Activated CD4-positive, alpha-beta T cell treated with anti-CD3 and anti-CD28 coated beads, Interleukin-2, amount 10 ng/mL, durations not matched to agents 7 days and 5 days (primary cell): ENCODE data around the gene CLIC3. TPM values are rescaled to one million over a fixed set of nuclear protein-coding genes. Genes with fewer than 3 reads are reported as not detected.

Experiments
- CTCF ChIA-PET: fragments of 350-600 bp; sonication (Branson Sonifier 250); formaldehyde crosslinking; loops from one replicate; lab custom pipeline; 2021; ENCODE audit warnings: antibody characterized with exemption; lab: Charles Lee
- POLR2A ChIA-PET: fragments of 350-600 bp; sonication (Branson Sonifier 250); formaldehyde crosslinking; loops from one replicate; lab custom pipeline; 2021; ENCODE audit warnings: antibody characterized with exemption; lab: Charles Lee
- DNase-seq: peaks from one replicate; pipeline ENCODE4 v3.0.0-alpha.2; 2020
- H3K27ac Mint-ChIP-seq: one replicate; pipeline ENCODE4 v1.8.0; 2021; ENCODE audit warnings: mild to moderate bottlenecking, moderate library complexity, mixed read lengths
- H3K27me3 Mint-ChIP-seq: one replicate; pipeline ENCODE4 v1.8.0; 2021; ENCODE audit warnings: mixed read lengths
- H3K36me3 Mint-ChIP-seq: one replicate; pipeline ENCODE4 v1.8.0; 2021; ENCODE audit warnings: low read depth, mixed read lengths
- H3K4me1 Mint-ChIP-seq: one replicate; pipeline ENCODE4 v1.8.0; 2021; ENCODE audit warnings: mixed read lengths
- H3K4me3 Mint-ChIP-seq: one replicate; pipeline ENCODE4 v1.8.0; 2021; ENCODE audit warnings: mild to moderate bottlenecking, moderate library complexity, mixed read lengths
- H3K9me3 Mint-ChIP-seq: one replicate; pipeline ENCODE4 v1.8.0; 2021; ENCODE audit warnings: mixed read lengths
- total RNA-seq, 2 experiments: library from RNA; stranded (reverse); gene quantifications; one replicate each; pipeline ENCODE4 v1.2.3, GENCODE V29; 2021

The CLIC3 gene
- total RNA-seq, 2 experiments from 2014 or later = 2.6 to 4.4 TPM

- Mint-ChIP-seq H3K27ac (no peak overlapping the region), H3K4me3 (no peak overlapping the region), H3K36me3 (no peaks in the 10 kb centered on the region), H3K27me3 (peaks cover 1% of the 10 kb centered on the region), H3K9me3 (no peaks in the 10 kb centered on the region), H3K4me1 (peaks cover 12% of the 10 kb centered on the region)
- CTCF ChIA-PET = no interaction called here
- POLR2A ChIA-PET = no interaction called here
- no peak for DNase-seq
Measured at GRCh38 chr9:136971746-136972145, 24.6 kb downstream of the CLIC3 start.

GRCh38 chr9:136970361-136970760, 26.0 kb downstream of the CLIC3 start:
- no peak overlapping the region for H3K27ac Mint-ChIP-seq
- H3K27me3 Mint-ChIP-seq = peaks cover 3% of the 10 kb centered on the region
- DNase-seq = no peak
- POLR2A ChIA-PET = no interaction called here
- no peak overlapping the region for H3K4me3 Mint-ChIP-seq
- CTCF ChIA-PET = interaction anchor here (1.6 kb wide), 1 partner anchor 76 kb away, joined by 3 read pairs; no protein-coding TSS in a partner anchor
- H3K36me3 Mint-ChIP-seq = no peaks in the 10 kb centered on the region
- peaks cover 19% of the 10 kb centered on the region for H3K4me1 Mint-ChIP-seq
- H3K9me3 Mint-ChIP-seq = no peaks in the 10 kb centered on the region

GRCh38 chr9:136969774-136970173, 26.6 kb downstream of the CLIC3 start:
- no peak for DNase-seq
- peaks cover 18% of the 10 kb centered on the region for H3K4me1 Mint-ChIP-seq
- no peaks in the 10 kb centered on the region for H3K36me3 Mint-ChIP-seq
- POLR2A ChIA-PET = no interaction called here
- H3K9me3 Mint-ChIP-seq = no peaks in the 10 kb centered on the region
- CTCF ChIA-PET = interaction anchor here (1.6 kb wide), 1 partner anchor 77 kb away, joined by 3 read pairs; no protein-coding TSS in a partner anchor
- peaks cover 3% of the 10 kb centered on the region for H3K27me3 Mint-ChIP-seq
- no peak overlapping the region for H3K4me3 Mint-ChIP-seq
- no peak overlapping the region for H3K27ac Mint-ChIP-seq

- ChIA-PET CTCF (interaction anchor here (1.6 to 1.9 kb wide), 2 partner anchors 9 to 78 kb away, joined by 3 to 5 read pairs; no protein-coding TSS in a partner anchor), POLR2A (no interaction called here)
- no peak for DNase-seq
- Mint-ChIP-seq H3K9me3 (no peaks in the 10 kb centered on the region), H3K36me3 (no peaks in the 10 kb centered on the region), H3K4me3 (no peak overlapping the region), H3K27ac (no peak overlapping the region), H3K4me1 (peaks cover 21% of the 10 kb centered on the region), H3K27me3 (peaks cover 3% of the 10 kb centered on the region)
Measured at GRCh38 chr9:136969150-136969549, 27.2 kb downstream of the CLIC3 start.

GRCh38 chr9:136968333-136969127, 27.8 kb downstream of the CLIC3 start:
- no peak overlapping the region for H3K4me3 Mint-ChIP-seq
- POLR2A ChIA-PET = no interaction called here
- no peaks in the 10 kb centered on the region for H3K9me3 Mint-ChIP-seq
- H3K27ac Mint-ChIP-seq = no peak overlapping the region
- peaks cover 21% of the 10 kb centered on the region for H3K4me1 Mint-ChIP-seq
- H3K27me3 Mint-ChIP-seq = peaks cover 3% of the 10 kb centered on the region
- CTCF ChIA-PET = interaction anchor here (1.9 kb wide), 1 partner anchor 10 kb away, joined by 5 read pairs; no protein-coding TSS in a partner anchor
- no peak for DNase-seq
- H3K36me3 Mint-ChIP-seq = no peaks in the 10 kb centered on the region

- Mint-ChIP-seq H3K27ac (peak overlapping the region; percentile 77), H3K4me1 (peaks cover 33% of the 10 kb centered on the region), H3K27me3 (peaks cover 3% of the 10 kb centered on the region), H3K36me3 (no peaks in the 10 kb centered on the region), H3K4me3 (peak overlapping the region; percentile 14), H3K9me3 (no peaks in the 10 kb centered on the region)
- peak; percentile 42 for DNase-seq
- ChIA-PET CTCF (interaction anchor here (0.6 to 1.7 kb wide), 6 partner anchors 9 to 217 kb away, joined by 3 to 5 read pairs (median 4); no protein-coding TSS in a partner anchor), POLR2A (no interaction called here)
Measured at GRCh38 chr9:136965771-136966484, 30.4 kb downstream of the CLIC3 start.

GRCh38 chr9:136964833-136965422, 31.4 kb downstream of the CLIC3 start:
- peak overlapping the region; percentile 78 for H3K27ac Mint-ChIP-seq
- H3K9me3 Mint-ChIP-seq = no peaks in the 10 kb centered on the region
- no peak overlapping the region for H3K4me3 Mint-ChIP-seq
- peaks cover 3% of the 10 kb centered on the region for H3K27me3 Mint-ChIP-seq
- no peak for DNase-seq
- ChIA-PET CTCF (interaction anchor here (0.9 to 1.9 kb wide), 5 partner anchors 10 to 83 kb away, joined by 3 to 5 read pairs (median 4); no protein-coding TSS in a partner anchor), POLR2A (no interaction called here)
- no peaks in the 10 kb centered on the region for H3K36me3 Mint-ChIP-seq
- peaks cover 43% of the 10 kb centered on the region for H3K4me1 Mint-ChIP-seq

- ChIA-PET POLR2A (no interaction called here), CTCF (interaction anchor here (0.6 to 1.9 kb wide), 4 partner anchors 11 to 82 kb away, joined by 3 to 4 read pairs (median 4); no protein-coding TSS in a partner anchor)
- Mint-ChIP-seq H3K4me3 (no peak overlapping the region), H3K36me3 (no peaks in the 10 kb centered on the region), H3K4me1 (peaks cover 44% of the 10 kb centered on the region), H3K27me3 (peaks cover 3% of the 10 kb centered on the region), H3K9me3 (no peaks in the 10 kb centered on the region), H3K27ac (peak overlapping the region; percentile 78)
- no peak for DNase-seq
Measured at GRCh38 chr9:136964171-136964689, 32.1 kb downstream of the CLIC3 start.

GRCh38 chr9:136963751-136964150, 32.6 kb downstream of the CLIC3 start:
- no peak for DNase-seq
- H3K27me3 Mint-ChIP-seq = peaks cover 3% of the 10 kb centered on the region
- H3K4me1 Mint-ChIP-seq = peaks cover 48% of the 10 kb centered on the region
- no peak overlapping the region for H3K4me3 Mint-ChIP-seq
- ChIA-PET CTCF (interaction anchor here (1.3 to 1.9 kb wide), 2 partner anchors 65 to 72 kb away, joined by 3 to 4 read pairs; no protein-coding TSS in a partner anchor), POLR2A (no interaction called here)
- H3K9me3 Mint-ChIP-seq = no peaks in the 10 kb centered on the region
- H3K27ac Mint-ChIP-seq = no peak overlapping the region
- H3K36me3 Mint-ChIP-seq = no peaks in the 10 kb centered on the region

GRCh38 chr9:136963341-136963740, 33.0 kb downstream of the CLIC3 start:
- Mint-ChIP-seq H3K9me3 (no peaks in the 10 kb centered on the region), H3K4me3 (no peak overlapping the region), H3K27ac (peak overlapping the region; percentile 31), H3K27me3 (peaks cover 3% of the 10 kb centered on the region), H3K36me3 (no peaks in the 10 kb centered on the region), H3K4me1 (peaks cover 49% of the 10 kb centered on the region)
- DNase-seq = no peak
- ChIA-PET POLR2A (no interaction called here), CTCF (interaction anchor here (1.3 to 1.9 kb wide), 2 partner anchors 66 to 72 kb away, joined by 3 to 4 read pairs; no protein-coding TSS in a partner anchor)

- peaks cover 49% of the 10 kb centered on the region for H3K4me1 Mint-ChIP-seq
- no peak overlapping the region for H3K4me3 Mint-ChIP-seq
- no peak for DNase-seq
- CTCF ChIA-PET = interaction anchor here (1.3 kb wide), 1 partner anchor 66 kb away, joined by 3 read pairs; no protein-coding TSS in a partner anchor
- no peaks in the 10 kb centered on the region for H3K36me3 Mint-ChIP-seq
- peak overlapping the region; percentile 31 for H3K27ac Mint-ChIP-seq
- POLR2A ChIA-PET = no interaction called here
- H3K9me3 Mint-ChIP-seq = no peaks in the 10 kb centered on the region
- H3K27me3 Mint-ChIP-seq = peaks cover 3% of the 10 kb centered on the region
Measured at GRCh38 chr9:136962701-136963248, 33.6 kb downstream of the CLIC3 start.

- ChIA-PET CTCF (interaction anchor here (1.3 kb wide), 1 partner anchor 67 kb away, joined by 3 read pairs; no protein-coding TSS in a partner anchor), POLR2A (no interaction called here)
- H3K27me3 Mint-ChIP-seq = peaks cover 3% of the 10 kb centered on the region
- H3K4me1 Mint-ChIP-seq = peaks cover 49% of the 10 kb centered on the region
- H3K27ac Mint-ChIP-seq = no peak overlapping the region
- no peak for DNase-seq
- H3K4me3 Mint-ChIP-seq = no peak overlapping the region
- no peaks in the 10 kb centered on the region for H3K36me3 Mint-ChIP-seq
- H3K9me3 Mint-ChIP-seq = no peaks in the 10 kb centered on the region
Measured at GRCh38 chr9:136962163-136962562, 34.2 kb downstream of the CLIC3 start.
